KMS-11 (cell line): ENCODE measurements around the gene MSH3.

Experiments used
- H2AFZ ChIP-seq: fragments of 200-600 bp; sonication (generic); 2 replicates; pipeline ENCODE4 v1.6.1; 2016; ENCODE audit warnings: antibody characterized with exemption, mixed run types, low read depth
- H3K27ac ChIP-seq: fragments of 200-600 bp; sonication (generic); 2 replicates; pipeline ENCODE4 v1.6.1; 2016; ENCODE audit warnings: mild to moderate bottlenecking, mixed run types
- H3K27me3 ChIP-seq: fragments of 200-600 bp; sonication (generic); 2 replicates; pipeline ENCODE4 v1.6.1; 2017; ENCODE audit warnings: mild to moderate bottlenecking, low read depth, mixed run types, moderate library complexity; ENCODE audit not compliant: insufficient read depth
- H3K36me3 ChIP-seq: fragments of 200-600 bp; sonication (generic); 2 replicates; pipeline ENCODE4 v1.6.1; 2017; ENCODE audit warnings: mild to moderate bottlenecking, mixed run types; ENCODE audit not compliant: insufficient read depth
- H3K4me1 ChIP-seq: fragments of 200-600 bp; sonication (generic); 2 replicates; pipeline ENCODE4 v1.6.1; 2016; ENCODE audit warnings: mild to moderate bottlenecking, low read depth, mixed run types; ENCODE audit not compliant: poor library complexity, severe bottlenecking
- H3K4me2 ChIP-seq: fragments of 200-600 bp; sonication (generic); 2 replicates; pipeline ENCODE4 v1.7.0; 2016; ENCODE audit warnings: mild to moderate bottlenecking, mixed run types
- H3K4me3 ChIP-seq: fragments of 200-600 bp; sonication (generic); IDR thresholded peaks from 2 replicates; pipeline ENCODE4 v1.6.1; 2017; ENCODE audit warnings: low read depth, low read length, mixed read lengths; ENCODE audit not compliant: insufficient read depth
- H3K79me2 ChIP-seq: fragments of 200-600 bp; sonication (generic); 2 replicates; pipeline ENCODE4 v1.6.1; 2016; ENCODE audit warnings: low read depth, mixed run types; ENCODE audit not compliant: insufficient read depth
- H3K9ac ChIP-seq: fragments of 200-600 bp; sonication (generic); 2 replicates; pipeline ENCODE4 v1.6.1; 2016; ENCODE audit warnings: mild to moderate bottlenecking, mixed run types
- H4K20me1 ChIP-seq: fragments of 200-600 bp; sonication (generic); 2 replicates; pipeline ENCODE4 v1.6.1; 2016; ENCODE audit warnings: mild to moderate bottlenecking, mixed run types; ENCODE audit not compliant: insufficient read depth
- TF ChIP-seq, protein P1 (sequence below): fragments of 200-600 bp; sonication (generic); conservative IDR thresholded peaks from 2 replicates; pipeline ENCODE4 v1.6.1; 2017; ENCODE audit warnings: low read depth, mild to moderate bottlenecking, antibody characterized with exemption, low read length, moderate library complexity, mixed read lengths

MSH3 gene

DNA sequence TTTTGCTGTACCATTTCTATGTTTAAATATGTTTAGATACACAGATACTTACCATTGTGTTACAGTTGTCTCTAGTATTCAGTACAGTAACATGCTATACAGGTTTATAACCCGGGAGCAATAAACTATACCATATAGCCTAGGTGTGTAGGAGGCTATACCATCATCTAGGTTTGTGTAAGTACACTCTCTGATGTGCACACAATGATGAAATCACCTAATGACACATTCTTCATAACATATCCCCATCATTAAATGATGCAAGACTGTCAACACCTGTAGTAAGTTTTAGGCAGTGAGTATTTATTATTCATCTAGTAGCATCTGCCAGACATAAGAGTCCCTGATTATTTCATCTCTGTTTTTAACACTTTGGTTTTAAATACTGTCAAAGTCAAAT, 7.7 kb downstream of the MSH3 start:
- TF ChIP-seq, protein P1, sequence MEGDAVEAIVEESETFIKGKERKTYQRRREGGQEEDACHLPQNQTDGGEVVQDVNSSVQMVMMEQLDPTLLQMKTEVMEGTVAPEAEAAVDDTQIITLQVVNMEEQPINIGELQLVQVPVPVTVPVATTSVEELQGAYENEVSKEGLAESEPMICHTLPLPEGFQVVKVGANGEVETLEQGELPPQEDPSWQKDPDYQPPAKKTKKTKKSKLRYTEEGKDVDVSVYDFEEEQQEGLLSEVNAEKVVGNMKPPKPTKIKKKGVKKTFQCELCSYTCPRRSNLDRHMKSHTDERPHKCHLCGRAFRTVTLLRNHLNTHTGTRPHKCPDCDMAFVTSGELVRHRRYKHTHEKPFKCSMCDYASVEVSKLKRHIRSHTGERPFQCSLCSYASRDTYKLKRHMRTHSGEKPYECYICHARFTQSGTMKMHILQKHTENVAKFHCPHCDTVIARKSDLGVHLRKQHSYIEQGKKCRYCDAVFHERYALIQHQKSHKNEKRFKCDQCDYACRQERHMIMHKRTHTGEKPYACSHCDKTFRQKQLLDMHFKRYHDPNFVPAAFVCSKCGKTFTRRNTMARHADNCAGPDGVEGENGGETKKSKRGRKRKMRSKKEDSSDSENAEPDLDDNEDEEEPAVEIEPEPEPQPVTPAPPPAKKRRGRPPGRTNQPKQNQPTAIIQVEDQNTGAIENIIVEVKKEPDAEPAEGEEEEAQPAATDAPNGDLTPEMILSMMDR: no peak
- H3K79me2 ChIP-seq: no peaks in the 10 kb centered on the region
- no peak overlapping the region for H3K4me2 ChIP-seq
- H4K20me1 ChIP-seq: no peaks in the 10 kb centered on the region
- H3K4me1 ChIP-seq: no peaks in the 10 kb centered on the region
- H3K27me3 ChIP-seq: no peaks in the 10 kb centered on the region
- no peak overlapping the region for H3K9ac ChIP-seq
- no peak overlapping the region for H2AFZ ChIP-seq
- H3K36me3 ChIP-seq: peaks cover 9% of the 10 kb centered on the region; the same call in 1 of the 2 replicates
- H3K27ac ChIP-seq: no peak overlapping the region
- no peak overlapping the region for H3K4me3 ChIP-seq

DNA sequence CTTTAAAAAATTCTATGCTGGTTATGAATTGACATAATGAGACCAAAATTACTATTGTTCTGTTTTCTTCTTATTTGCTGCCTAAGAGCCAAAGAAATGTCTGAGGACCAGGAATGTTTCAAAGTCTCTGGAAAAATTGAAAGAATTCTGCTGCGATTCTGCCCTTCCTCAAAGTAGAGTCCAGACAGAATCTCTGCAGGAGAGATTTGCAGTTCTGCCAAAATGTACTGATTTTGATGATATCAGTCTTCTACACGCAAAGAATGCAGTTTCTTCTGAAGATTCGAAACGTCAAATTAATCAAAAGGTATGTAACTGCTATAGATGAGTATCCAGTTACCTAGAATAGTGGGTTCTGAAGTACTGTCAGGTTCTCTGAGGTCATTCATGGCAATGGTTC, 10.6 kb downstream of the MSH3 start:
- H3K4me3 ChIP-seq: no peak overlapping the region
- no peaks in the 10 kb centered on the region for H3K79me2 ChIP-seq
- TF ChIP-seq, protein P1: no peak
- no peak overlapping the region for H2AFZ ChIP-seq
- no peaks in the 10 kb centered on the region for H3K36me3 ChIP-seq
- no peak overlapping the region for H3K27ac ChIP-seq
- no peaks in the 10 kb centered on the region for H4K20me1 ChIP-seq
- no peak overlapping the region for H3K4me2 ChIP-seq
- H3K4me1 ChIP-seq: peaks cover 9% of the 10 kb centered on the region
- no peak overlapping the region for H3K9ac ChIP-seq
- H3K27me3 ChIP-seq: no peaks in the 10 kb centered on the region

DNA sequence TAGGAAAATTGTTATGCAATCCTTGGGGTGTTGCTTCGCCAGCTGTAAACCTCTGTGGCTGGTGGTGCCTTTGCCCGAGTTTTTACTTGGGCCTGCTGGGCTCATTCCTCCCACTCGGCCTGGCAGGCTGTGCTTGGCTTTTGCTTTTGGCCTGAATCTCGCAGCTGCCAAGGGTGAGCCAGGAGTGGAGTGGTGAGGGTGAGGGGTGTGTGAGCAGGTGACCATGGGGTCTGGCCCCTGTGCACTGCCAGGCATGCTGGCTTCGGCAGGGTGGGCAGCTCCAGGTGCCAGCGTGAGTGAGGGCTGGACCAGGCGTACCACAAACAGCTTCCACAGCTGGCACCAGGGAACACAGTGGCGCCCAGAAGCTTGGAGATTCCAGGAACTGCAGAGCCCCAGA, 12.9 kb downstream of the MSH3 start:
- TF ChIP-seq, protein P1: no peak
- Histone ChIP-seq H3K36me3 (no peaks in the 10 kb centered on the region), H4K20me1 (no peaks in the 10 kb centered on the region), H3K27me3 (no peaks in the 10 kb centered on the region), H3K9ac (no peak overlapping the region), H3K4me2 (no peak overlapping the region), H3K4me3 (no peak overlapping the region), H3K27ac (no peak overlapping the region), H3K4me1 (peaks cover 13% of the 10 kb centered on the region), H3K79me2 (no peaks in the 10 kb centered on the region), H2AFZ (no peak overlapping the region)

GRCh38 chr5:80668016-80668969, 13.8 kb downstream of the MSH3 start:
- Histone ChIP-seq H3K4me3 (no peak overlapping the region), H3K27ac (no peak overlapping the region), H2AFZ (no peak overlapping the region), H3K9ac (no peak overlapping the region), H4K20me1 (no peaks in the 10 kb centered on the region), H3K36me3 (no peaks in the 10 kb centered on the region; the same call in 1 of the 2 replicates), H3K4me1 (peaks cover 14% of the 10 kb centered on the region), H3K4me2 (no peak overlapping the region), H3K27me3 (no peaks in the 10 kb centered on the region), H3K79me2 (no peaks in the 10 kb centered on the region)
- TF ChIP-seq, protein P1: no peak
